ENCODE data around the gene USP30.
"Not testable (repeated sequence)": the region's sequence is repeated elsewhere in the genome, so short reads cannot be mapped to it uniquely, and the experiment has no call there.

USP30 gene

DNA sequence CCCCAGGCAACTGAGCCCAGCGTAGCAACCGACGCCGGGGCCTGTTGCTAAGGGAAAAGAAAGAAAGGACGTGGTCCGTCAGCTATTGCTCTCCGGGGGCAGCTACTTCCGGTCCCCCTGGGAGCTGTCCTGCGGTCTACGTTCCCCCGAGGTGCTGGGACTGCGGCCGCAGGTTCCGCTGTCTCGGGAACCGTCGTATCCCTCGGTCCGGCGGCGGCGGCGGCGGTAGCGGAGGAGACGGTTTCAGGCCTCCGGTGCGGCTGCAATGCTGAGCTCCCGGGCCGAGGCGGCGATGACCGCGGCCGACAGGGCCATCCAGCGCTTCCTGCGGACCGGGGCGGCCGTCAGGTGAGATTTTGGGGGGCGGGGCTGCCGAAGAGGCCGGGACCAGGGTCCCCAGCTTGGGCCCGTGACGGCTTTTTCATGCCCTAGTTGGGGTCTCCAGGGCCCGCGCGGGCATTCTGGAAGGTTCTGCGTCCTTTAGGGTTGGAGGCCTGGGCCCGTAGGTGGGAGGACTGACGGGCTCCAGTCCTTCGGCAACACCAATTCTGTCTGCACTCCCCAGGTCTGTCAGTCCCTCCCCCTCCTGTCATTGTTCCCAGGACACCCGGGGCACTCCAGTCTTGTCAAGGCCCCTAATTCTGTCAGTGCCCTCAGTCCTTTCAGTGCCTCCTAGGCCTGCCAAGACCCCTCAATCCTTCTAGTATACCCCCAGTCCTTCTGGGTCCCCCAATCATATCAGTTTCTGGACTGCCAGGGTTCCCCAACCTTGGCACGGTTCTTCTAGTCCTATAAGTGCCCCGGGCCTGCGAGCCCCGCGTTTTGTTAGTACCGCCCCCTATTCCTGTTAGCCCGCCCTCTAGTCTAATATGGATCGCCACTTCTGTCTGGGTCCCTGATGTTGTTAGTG, at the start of gene USP30:
TSS of gene USP30 (plus strand) at position 163 of the 910 bp plus-strand sequence. CDS start at position 266, 103 bp downstream.
- peak; percentile 57 to 66 (median 65) for DNase-seq (ENCODE audit: low read depth in 2 of 3, low spot score in 2 of 3)

DNA sequence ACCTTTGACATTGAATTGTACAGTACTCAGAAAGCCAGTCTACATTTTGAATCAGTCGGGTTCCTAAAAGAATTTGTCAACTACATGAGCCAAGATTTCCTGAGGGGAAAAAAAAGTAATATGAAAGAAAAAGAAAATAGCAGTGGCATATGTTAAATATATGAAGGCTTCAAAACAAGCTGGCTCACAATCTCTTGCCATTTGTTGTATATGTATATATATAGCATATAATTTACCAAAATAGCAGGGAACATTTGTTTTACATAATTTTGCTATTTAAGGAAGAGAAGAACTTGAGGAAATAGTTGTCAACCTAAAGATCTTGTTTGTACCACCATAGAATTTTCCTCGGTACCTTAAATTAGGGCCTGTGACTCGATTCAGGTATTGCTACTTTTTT, 48.4 kb upstream of the USP30 start:
- no peak for DNase-seq (ENCODE audit: low read depth in 2 of 3, low spot score in 2 of 3)

- DNase-seq (ENCODE audit: low read depth in 2 of 3, low spot score in 2 of 3) = no peak
These were observed 42.6 kb upstream of the USP30 start for GRCh38 chr12:109009766-109010165.

GRCh38 chr12:109010259-109010658, 42.1 kb upstream of the USP30 start:
- DNase-seq (ENCODE audit: low read depth in 2 of 3, low spot score in 2 of 3) = no peak

DNA sequence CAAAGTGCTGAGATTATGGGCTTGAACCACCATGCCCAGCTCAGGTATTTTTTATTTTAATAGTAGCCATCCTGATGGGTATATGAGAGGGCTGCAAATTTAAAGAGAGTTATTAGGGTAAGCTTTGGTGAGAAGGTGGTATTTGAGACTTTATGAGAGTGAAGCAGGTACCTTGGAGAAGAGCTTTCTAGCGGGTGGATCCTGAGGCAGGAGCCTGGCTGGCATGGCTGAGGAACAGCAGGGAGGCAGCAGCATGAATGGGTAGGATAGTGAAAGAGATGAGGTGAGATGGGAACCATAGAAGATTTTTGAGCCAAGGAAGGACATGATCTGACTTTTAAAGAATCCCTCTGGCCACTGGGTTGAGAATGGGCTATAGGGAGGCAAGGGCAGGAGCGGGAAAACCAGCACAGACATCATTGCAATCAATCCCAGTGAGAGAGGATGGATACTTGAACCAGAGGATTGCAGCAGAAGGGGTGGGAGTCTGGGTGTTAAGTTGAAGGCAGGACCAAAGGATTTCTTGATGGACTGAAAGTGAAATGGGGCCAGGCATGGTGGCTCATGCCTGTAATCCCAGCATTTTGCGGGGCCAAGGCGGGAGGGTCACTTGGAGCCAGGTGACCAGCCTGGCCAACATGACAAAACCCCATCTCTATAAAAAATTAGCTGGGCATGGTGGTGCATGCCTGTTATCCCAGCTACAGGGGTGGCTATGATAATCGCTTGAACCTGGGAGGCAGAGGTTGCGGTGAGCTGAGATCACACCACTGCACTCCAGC, 37.2 kb upstream of the USP30 start:
- no peak for DNase-seq (ENCODE audit: low read depth in 2 of 3, low spot score in 2 of 3)

- DNase-seq (ENCODE audit: low read depth in 2 of 3, low spot score in 2 of 3) = no peak
These were observed 36.4 kb upstream of the USP30 start for GRCh38 chr12:109016016-109016415.

GRCh38 chr12:109016978-109017377, 35.4 kb upstream of the USP30 start:
- DNase-seq (ENCODE audit: low read depth in 2 of 3, low spot score in 2 of 3) = no peak

- DNase-seq (ENCODE audit: low read depth in 2 of 3, low spot score in 2 of 3) = no peak
These were observed 34.1 kb upstream of the USP30 start for GRCh38 chr12:109018296-109018695.

GRCh38 chr12:109020146-109020795, 32.1 kb upstream of the USP30 start:
- DNase-seq (ENCODE audit: low read depth in 2 of 3, low spot score in 2 of 3) = no peak

- DNase-seq (ENCODE audit: low read depth in 2 of 3, low spot score in 2 of 3) = peak in 2 of 3 experiments; percentile 2 to 6
These were observed 31.5 kb upstream of the USP30 start, which contains the start of gene SVOP for GRCh38 chr12:109020796-109021380. Gene SVOP, minus strand, starts transcription at chr12:109021068. Its CDS starts 200 bp downstream, at chr12:109020868.

DNA sequence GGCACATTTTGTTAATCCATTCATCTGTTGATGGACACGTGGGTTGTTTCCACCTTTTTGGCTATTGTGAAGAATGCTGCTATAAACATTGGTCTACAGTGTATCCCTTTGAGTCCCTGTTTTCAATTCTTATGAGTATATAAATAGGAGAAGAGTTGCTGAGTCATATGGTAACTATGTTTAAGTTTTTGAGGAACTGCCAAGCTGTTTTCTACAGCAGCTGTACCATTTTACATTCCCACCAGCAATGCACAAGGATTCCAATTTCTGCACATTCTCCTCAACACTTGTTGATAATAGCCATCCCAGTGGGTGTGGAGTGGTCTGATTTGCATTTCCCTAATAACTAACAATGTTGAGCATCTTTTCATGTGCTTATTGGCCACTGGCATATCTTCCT, 24.6 kb upstream of the USP30 start:
- no peak for DNase-seq (ENCODE audit: low read depth in 2 of 3, low spot score in 2 of 3)

DNA sequence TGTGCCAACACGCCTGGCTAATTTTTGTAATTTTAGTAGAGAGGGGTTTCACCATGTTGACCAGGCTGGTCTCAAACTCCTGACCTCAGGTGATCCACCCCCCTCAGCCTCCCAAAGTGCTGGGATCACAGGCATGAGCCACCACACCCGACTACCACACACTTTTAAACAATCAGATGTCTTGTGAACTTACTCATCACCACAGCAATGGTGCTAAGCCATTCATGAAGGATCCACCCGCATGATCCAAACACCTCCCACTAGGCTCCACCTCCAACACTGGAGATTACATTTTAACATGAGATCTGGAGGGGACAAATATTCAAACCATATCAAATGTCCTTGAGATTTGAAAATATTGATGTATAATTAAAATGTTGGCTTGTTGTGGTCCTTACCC, 23.8 kb upstream of the USP30 start:
- not testable (repeated sequence) for DNase-seq (ENCODE audit: low read depth in 2 of 3, low spot score in 2 of 3)

DNA sequence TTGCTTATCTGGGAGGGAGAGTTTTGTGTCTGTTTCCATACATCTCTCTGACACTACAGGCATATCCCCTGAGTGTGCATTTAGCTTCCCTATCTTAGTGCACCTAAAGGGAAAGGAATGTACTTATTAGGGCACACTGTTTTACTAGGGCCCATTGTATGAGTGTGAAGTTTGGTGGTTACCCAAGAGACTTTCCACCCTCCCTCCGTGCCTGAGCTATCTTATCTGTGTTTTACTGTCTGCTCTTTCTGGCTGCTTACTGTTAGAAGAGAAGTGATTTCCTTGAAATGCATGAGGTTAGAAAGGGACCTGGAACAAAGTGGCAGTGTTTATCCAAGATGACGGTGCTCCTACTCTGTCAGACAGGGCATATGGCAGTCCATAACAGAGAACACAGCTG, 23.0 kb upstream of the USP30 start:
- DNase-seq (ENCODE audit: low read depth in 2 of 3, low spot score in 2 of 3) = no peak

- no peak for DNase-seq (ENCODE audit: low read depth in 2 of 3, low spot score in 2 of 3)
These were observed 18.9 kb upstream of the USP30 start for GRCh38 chr12:109033239-109034196.

DNA sequence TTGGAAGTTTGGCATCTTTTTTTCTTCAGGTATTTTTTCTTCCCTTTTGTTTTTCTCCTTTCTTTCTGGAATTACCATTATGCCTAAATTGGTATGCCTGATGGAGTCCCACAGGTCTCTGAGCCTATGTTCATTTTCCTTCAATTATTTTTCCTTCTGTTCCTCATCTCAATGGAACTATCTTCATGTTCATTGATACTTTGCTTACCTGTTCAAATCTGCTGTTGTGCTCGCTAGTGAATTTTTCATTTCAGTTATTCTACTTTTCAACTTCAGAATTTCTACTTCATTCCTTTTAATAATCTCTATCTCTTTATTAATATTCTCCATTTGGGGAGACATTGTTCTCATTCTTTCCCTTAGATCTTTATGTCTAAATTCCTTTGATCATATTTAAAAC, 15.4 kb upstream of the USP30 start:
- DNase-seq (ENCODE audit: low read depth in 2 of 3, low spot score in 2 of 3) = no peak

GRCh38 chr12:109044241-109044640, 8.1 kb upstream of the USP30 start:
- no peak for DNase-seq (ENCODE audit: low read depth in 2 of 3, low spot score in 2 of 3)

DNA sequence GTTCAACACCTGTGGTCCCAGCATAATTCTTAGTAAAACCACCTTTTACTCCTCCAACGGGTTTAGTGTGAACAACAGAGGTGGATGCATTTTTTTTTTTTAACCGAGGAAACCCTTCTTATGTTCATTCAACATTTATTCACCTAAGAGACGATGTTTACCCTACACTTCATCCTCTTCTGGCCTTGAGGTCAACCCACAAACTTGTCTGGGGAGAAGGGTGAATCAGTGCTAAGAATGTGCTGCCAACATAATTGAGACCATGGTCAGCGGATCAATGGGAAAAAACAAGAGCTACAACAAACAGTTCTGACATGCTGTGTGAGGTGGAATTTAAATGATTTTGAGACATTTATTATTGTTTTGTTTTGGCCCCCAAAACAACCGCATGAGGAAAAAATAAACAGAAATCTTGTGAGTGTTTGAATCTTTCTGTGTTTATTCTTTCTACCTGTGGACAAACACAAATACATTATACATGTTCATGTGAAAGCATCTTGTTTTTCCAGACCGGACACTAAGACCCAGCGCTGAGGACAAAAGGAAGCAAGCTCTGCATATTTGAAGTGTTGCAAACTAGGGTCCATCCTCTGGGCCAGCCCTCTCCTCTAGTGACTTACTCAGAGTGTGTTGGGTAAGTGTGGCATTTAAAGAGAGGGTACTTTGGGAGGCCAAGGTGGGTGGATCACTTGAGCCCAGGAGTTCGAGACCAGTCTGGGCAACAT, 5.1 kb upstream of the USP30 start:
- no peak for DNase-seq (ENCODE audit: low read depth in 2 of 3, low spot score in 2 of 3)

GRCh38 chr12:109048706-109049105, 3.7 kb upstream of the USP30 start:
- DNase-seq (ENCODE audit: low read depth in 2 of 3, low spot score in 2 of 3) = not testable (repeated sequence)

GRCh38 chr12:109049794-109050193, 2.6 kb upstream of the USP30 start:
- not testable (repeated sequence) for DNase-seq (ENCODE audit: low read depth in 2 of 3, low spot score in 2 of 3)

Data from activated CD8-positive, alpha-beta memory T cell treated with anti-CD3 and anti-CD28 coated beads for 48 hours (primary cell).